ENCODE data around the gene RAB36.

RAB36 gene

GRCh38 chr22:23138584-23139435, 6.5 kb upstream of the RAB36 start:
- DNase-seq: no peak

DNA sequence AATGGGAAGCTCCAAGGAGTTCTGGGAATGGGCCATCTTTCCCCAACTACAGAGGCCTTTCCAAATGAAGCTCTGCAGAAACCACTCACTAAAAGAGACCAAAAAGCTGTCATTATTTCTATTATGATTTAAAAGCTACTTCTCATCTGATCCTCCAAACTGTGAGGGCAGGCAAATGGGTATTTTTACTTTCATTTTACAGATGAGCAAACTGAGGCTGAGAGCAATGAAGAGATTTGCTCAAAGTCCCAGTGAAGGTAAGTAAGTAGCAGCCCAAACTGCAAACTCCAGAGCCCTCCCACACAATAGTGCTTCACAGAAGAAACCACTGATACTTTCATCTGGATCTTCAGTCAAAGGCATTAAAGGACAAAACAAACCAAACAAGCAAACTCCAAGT, 4.9 kb upstream of the RAB36 start:
- DNase-seq: no peak

GRCh38 chr22:23142546-23143105, 2.7 kb upstream of the RAB36 start:
- DNase-seq: no peak

DNA sequence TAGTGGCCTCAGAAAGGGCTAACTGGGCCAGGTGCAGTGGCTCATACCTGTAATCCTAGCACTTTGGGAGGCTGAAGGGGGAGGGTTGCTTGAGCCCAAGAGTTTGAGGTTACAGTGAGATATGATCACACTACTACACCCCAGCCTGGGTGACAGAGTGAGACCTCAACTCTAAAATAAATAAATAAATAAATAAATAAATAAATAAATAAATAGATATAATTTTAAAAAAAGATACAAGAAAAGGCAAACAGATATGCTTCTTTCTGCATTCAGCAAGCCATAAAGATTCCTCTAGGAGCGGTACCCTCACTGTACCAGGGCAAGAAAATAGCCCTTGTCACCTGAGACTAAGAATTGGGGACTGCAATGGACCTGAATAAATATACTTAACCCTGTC, 2.2 kb upstream of the RAB36 start:
- DNase-seq: no peak

DNA sequence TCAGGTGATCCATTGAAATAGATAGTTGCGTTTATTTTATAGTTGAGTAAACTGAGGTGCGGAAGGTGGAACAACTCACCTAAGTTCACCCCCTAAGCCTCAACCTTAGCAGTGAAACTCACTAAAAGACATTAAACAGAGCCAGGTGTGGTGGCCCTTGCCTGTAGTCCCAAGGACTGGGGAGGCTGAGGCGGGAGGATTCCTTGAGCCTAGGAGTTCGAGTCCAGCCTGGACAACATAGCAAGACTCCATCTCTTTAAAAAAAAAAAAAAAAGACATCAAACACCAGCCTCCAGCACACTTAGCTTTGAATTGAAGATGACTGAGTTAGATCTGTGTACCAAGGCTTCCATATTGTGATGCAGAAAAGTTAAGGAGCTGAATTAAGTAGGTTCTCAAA, 845 bp upstream of the RAB36 start:
- no peak for DNase-seq

GRCh38 chr22:23145878-23146470, 697 bp downstream of the RAB36 start:
- no peak for DNase-seq

DNA sequence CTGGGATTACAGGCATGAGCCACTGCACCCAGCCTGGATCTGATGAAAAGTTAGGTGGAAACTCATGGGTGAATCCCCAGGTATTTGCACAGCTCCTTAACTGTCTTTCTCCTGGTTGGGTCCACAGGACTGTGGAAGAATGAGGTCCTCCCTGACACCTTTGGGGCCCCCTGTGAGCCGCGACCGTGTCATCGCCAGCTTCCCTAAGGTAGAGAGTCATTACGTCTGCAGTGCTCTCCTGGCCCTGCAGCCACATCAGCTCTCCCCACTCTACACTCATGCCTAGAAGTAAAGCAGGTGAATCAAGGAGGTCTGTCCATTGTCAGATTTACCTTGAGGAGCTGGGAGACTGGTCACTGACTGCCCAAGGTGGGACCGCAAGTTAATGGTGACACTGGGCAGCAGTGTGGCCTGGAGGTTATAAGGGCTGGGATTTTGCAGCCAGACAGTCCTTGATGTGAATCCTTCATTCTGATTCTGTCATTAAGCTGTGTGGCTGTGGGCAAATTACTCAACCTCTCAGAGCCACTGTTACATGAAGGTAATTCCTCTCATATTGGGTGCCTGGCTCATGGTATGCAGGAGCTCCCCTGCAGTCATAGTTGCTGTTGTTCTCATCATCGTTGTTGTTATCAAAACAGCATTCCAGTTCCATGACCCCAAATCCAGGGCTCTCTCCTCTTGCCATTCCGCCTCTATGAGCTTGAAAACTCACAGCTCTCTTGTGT, 1.4 kb downstream of the RAB36 start:
- no peak for DNase-seq

- DNase-seq: no peak
Observed at GRCh38 chr22:23147617-23148387, 2.5 kb downstream of the RAB36 start.

- no peak for DNase-seq
Observed at GRCh38 chr22:23149743-23150238, 4.5 kb downstream of the RAB36 start.

GRCh38 chr22:23150762-23151161, 5.5 kb downstream of the RAB36 start:
- no peak for DNase-seq

GRCh38 chr22:23151827-23152226, 6.5 kb downstream of the RAB36 start:
- no peak for DNase-seq

GRCh38 chr22:23152238-23153114, 7.2 kb downstream of the RAB36 start:
- no peak for DNase-seq

- no peak for DNase-seq
Observed at GRCh38 chr22:23153994-23154393, 8.7 kb downstream of the RAB36 start.

DNA sequence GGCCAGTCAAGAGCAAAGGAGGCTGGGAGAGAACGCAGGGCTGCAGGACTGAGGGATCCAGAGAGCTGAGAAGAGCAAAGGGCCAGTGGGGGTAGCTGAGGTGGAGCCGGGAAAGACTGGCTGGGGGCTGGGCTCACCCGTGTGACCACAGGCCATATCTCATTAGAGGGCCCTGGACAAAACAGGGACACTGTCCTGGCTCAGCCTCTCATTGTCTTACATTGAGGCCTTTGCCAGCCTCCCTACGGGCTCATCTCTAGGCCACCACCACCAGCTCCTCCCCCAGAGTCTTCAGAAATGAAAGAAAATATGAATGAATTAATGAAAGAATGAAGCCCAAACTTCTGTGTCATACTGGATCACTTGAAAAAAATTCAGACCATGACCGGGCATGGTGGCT, 9.2 kb downstream of the RAB36 start:
- DNase-seq: no peak

GRCh38 chr22:23155143-23155542, 9.9 kb downstream of the RAB36 start:
- no peak for DNase-seq

- DNase-seq: no peak
Observed at GRCh38 chr22:23155831-23156230, 10.6 kb downstream of the RAB36 start.

- DNase-seq: no peak
Observed at GRCh38 chr22:23156286-23156685, 11.0 kb downstream of the RAB36 start.

GRCh38 chr22:23157560-23158515, 12.6 kb downstream of the RAB36 start:
- DNase-seq: no peak

DNA sequence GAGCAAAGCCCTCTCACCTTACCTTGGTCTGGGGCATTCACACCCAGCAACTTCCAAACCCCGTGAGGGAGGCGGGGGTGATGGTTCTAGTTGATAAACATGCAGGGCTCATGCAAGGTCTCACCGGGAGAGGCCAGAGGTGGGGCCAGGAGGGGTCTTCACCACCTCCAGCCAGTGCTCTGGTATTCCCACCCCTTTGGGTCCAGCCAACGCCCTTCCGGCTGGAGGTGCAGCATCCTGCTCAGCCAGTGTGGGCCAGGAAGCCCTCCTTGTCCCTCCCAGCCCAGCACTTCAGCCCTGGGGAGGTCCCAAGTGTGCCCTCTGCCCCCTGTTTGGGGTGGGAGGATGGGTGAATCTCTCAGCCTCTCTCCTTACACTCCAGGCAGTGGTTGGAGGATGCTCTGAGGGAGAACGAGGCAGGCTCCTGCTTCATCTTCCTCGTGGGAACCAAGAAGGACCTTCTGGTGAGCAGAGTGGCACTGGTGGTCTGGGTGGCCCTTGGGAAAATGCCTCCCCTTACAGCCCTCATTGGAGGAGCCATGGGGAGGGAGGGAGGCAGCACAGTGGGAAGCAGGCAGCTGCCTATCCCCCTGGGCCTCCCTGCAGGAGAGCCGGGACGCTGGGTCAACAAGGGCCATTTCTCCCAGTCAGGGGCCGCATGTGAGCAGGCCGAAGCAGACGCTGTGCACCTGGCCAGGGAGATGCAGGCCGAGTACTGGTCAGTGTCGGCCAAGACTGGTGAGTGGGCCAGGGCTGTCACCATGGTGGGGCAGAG, 13.4 kb downstream of the RAB36 start:
- no peak for DNase-seq

GRCh38 chr22:23159291-23159630, 14.0 kb downstream of the RAB36 start:
- DNase-seq: no peak

Measured in bone marrow (tissue), 2 donors.